Epithelial cell of prostate (primary cell): Measurements from ENCODE around the gene SPOCK1.
"Not testable (repeated sequence)": the region's sequence is repeated elsewhere in the genome, so short reads cannot be mapped to it uniquely, and the experiment has no call there.

Experiments
- DNase-seq: peaks from one replicate; pipeline ENCODE4 v3.0.0-alpha.2; 2011; ENCODE audit warnings: low read depth, low spot score
- H3K27ac ChIP-seq: fragments of 450-650 bp; 2 replicates; pipeline ENCODE4 v1.5.1; 2017; ENCODE audit warnings: mild to moderate bottlenecking

SPOCK1 gene

DNA sequence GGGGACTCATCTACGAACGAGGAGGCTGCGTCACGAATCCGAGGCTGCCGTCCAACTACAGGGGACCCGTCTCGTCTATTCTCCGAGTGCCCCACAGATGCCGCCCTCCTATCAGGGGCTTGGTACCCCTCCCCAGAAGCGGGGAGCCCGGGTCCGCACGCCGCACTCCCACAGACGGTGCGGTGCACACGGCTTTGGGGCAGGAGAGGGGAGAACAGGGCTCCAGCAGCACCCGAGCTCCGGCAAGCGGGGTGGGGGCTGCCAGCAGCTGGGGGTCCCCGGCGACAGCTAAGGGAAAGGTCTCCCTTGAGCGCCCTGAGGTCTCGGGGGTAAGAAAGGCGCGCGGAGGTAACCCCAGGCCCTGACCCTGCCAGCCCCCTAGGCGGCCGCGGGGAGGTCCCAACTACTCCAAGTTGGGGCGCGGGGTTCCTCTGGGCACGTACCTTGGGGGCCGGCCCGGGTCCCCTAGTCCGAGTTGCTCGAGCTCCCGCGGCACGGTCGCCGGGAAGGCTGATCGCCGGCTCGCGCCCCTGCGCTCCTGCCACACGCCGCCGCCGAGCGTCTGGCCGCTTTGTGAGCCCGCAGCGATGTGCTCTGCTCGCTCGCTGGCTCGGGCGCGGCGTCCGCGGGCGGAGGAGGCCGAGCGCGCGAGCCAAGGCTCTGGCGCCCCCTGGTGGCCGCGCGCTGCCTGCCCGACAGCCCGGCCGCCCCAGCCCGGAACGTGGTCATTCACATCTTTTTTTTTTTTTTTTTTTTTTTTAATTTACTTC lies at the start of gene SPOCK1:
Gene SPOCK1 (minus strand): TSS at position 591 of the 770 bp plus-strand sequence.
- DNase-seq: peak; percentile 10
- H3K27ac ChIP-seq: no peak within 1 kb of the TSS

DNA sequence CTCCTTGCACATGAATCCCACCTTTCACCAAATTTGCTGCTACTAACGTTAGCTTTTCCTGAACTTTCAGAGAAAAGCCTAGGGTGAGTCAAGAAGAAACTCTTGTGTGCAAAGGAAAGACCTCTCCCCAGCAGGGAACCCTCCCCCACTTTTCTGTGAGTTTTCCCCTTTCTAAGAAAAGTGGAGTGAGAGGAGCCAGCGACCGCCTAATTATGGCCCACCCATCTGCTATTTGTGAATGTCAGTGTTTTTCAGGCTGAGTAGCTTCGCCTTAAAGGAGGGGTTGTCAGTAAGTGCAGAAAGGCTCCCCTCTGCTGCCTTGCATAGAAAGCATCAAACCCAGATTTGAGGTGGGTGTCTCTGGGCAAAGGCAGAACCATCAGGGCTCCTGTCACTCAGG lies 46.8 kb upstream of the SPOCK1 start:
- no peak overlapping the region for H3K27ac ChIP-seq
- DNase-seq: no peak

DNA sequence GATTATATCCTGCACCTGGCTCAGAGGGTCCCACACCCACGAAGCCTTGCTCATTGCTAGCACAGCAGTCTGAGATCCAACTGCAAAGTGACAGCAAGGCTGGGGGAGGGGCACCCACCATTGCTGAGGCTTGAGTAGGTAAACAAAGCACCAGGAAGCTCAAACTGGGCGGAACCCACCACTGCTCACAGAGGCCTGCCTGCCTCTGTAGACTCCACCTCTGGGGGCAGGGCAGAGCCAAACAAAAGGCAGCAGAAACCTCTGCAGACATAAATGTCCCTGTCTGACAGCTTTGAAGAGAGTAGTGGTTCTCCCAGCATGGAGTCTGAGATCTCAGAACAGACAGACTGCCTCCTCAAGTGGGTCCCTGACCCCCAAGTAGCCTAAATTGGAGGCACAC lies 36.3 kb upstream of the SPOCK1 start:
- not testable (repeated sequence) for DNase-seq, H3K27ac ChIP-seq

- H3K27ac ChIP-seq: no peak overlapping the region
- no peak for DNase-seq
Observed at GRCh38 chr5:137533963-137534362, 34.8 kb upstream of the SPOCK1 start.

DNA sequence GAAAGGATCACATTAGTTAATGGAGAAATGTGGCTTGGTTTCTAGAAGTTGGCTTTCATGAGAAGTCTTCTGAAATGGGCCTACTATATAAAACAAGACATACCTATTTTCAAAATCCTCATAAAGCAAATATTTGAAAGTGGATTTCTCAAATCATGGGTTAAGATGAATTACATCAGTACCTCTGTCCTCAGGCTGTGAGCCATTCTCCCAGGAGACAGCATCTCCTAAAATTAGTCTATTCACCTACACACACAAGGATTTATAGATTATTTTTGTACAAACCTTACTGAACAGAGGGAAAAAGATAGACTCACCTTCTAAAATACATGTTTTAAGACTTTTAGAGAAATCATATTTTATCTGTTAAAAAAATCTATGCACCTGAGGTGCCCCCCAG lies 32.1 kb upstream of the SPOCK1 start:
- DNase-seq: no peak
- no peak overlapping the region for H3K27ac ChIP-seq

- no peak overlapping the region for H3K27ac ChIP-seq
- no peak for DNase-seq
Observed at GRCh38 chr5:137521246-137521645, 22.1 kb upstream of the SPOCK1 start.

DNA sequence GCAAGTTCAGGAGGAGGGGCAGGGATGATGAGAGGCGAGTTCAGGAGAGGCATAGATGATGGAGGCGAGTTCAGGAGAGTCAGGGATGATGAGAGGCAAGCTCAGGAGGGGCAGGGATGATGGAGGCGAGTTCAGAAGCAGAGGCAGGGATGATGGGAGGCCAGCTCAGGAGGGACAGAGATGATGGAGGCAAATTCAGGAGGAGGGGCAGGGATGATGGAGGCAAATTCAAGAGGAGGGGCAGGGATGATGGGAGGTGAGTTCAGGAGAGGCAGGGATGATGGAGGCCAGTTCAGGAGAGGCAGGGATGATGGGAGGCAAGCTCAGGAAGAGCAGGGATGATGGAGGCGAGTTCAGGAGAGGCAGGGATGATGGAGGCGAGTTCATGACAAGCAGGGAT lies 17.8 kb upstream of the SPOCK1 start:
- no peak for DNase-seq
- no peak overlapping the region for H3K27ac ChIP-seq

DNA sequence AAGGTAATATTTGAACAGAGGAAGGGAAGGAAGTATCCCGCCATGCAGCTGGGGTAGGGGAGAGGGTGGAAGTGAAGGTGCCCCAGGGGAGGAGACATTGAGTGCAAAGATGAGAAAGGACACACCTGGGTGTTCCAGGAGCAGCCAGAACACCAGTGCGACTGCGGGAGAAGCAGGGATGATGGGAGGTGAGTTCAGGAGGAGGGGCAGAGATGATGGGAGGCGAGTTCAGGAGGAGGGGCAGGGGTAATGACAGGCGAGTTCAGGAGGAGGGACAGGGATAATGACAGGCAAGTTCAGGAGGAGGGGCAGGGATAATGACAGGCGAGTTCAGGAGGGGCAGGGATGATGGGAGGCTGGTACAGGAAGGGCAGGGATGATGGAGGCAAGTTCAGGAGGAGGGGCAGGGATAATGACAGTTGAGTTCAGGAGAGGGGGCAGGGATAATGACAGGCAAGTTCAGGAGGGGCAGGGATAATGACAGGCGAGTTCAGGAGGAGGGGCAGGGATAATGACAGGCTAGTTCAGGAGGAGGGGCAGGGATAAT lies 17.2 kb upstream of the SPOCK1 start:
- DNase-seq: no peak
- H3K27ac ChIP-seq: no peak overlapping the region

GRCh38 chr5:137515238-137515637 lies 16.1 kb upstream of the SPOCK1 start:
- DNase-seq: no peak
- H3K27ac ChIP-seq: no peak overlapping the region

- H3K27ac ChIP-seq: no peak overlapping the region
- DNase-seq: no peak
Observed at GRCh38 chr5:137510671-137511070, 11.5 kb upstream of the SPOCK1 start.

DNA sequence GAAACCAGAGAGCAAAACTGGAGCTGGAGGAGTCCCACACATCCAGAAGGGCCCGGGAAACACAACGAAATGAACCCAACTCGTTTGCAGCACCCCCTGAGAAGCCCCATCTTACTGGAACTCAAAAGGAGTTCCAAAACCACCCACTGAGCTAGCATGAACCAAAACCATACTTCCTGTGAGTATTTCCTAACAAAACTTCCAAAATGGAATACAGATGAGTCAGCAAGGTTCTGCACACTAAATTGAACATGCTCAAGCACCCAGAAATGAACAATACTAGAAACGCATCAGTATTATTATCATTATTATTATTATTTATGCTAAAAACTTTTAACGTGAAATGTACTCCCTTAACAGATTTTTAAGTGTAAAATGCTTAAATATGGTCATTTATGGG lies 8.0 kb upstream of the SPOCK1 start:
- no peak for DNase-seq

DNA sequence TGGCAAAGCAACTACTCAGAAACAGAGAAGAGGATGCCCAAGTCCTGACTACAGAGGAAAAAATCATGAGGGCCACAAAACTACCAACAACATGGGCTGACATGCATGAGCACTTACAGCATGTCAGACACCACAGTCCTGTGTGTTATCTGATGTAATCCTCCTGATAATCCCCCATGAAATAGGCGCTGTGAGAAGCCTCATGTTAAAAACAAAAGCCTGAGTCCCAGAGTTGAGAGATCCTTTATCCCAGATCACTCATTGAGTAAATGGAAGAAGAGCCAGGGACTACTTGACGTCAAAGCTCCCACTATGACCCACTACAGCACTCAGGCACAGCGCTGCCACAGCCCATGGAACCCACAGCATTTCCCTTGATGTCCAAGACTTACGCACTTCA lies 7.2 kb upstream of the SPOCK1 start:
- H3K27ac ChIP-seq: no peak overlapping the region
- no peak for DNase-seq

More for the DNA sequence above, 8.0 kb upstream of the SPOCK1 start:
- no peak overlapping the region for H3K27ac ChIP-seq

- no peak overlapping the region for H3K27ac ChIP-seq
- DNase-seq: no peak
Observed at GRCh38 chr5:137504916-137505315, 5.8 kb upstream of the SPOCK1 start.

DNA sequence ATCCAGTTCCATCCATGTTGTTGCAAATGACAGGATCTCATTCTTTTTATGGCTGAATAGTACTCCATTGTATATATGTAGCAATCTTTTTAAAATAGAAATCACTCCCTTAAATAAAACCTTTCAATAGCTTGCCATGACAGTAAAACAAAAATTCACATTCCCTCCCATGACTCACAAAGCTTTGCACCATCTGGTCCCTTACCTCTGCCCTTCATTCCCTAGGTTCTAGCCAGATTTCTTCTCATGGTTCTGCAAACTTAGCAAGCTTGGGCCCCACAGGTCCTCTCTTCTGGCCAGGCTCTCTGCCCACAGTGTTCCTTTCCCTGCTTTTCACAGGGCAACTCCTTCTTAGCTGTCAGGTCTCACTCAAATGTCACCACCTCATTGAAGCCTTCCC lies 4.3 kb upstream of the SPOCK1 start:
- no peak overlapping the region for H3K27ac ChIP-seq
- no peak for DNase-seq

- DNase-seq: no peak
- H3K27ac ChIP-seq: no peak overlapping the region
Observed at GRCh38 chr5:137502632-137503031, 3.5 kb upstream of the SPOCK1 start.

GRCh38 chr5:137501846-137502406 lies 2.8 kb upstream of the SPOCK1 start:
- DNase-seq: no peak
- no peak overlapping the region for H3K27ac ChIP-seq

DNA sequence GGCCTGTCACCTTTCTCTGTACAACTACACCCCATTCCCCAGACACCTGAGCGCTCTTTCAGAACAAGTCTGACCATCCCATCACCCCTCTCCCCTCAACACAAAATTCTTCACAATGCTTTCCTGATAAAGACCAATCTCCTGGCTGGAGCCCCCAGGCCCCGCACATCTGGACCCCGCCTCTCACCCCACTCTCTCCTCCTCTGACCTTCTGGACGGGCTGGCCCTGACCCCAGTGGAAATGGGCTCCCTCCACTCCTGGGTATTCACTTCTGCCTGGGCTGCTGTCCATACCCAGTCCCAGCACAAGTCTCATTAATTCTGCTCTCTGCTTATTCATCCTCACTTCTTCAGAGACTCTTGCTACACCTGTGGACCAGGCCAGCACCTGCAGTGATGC lies 2.1 kb upstream of the SPOCK1 start:
- no peak for DNase-seq
- no peak overlapping the region for H3K27ac ChIP-seq

DNA sequence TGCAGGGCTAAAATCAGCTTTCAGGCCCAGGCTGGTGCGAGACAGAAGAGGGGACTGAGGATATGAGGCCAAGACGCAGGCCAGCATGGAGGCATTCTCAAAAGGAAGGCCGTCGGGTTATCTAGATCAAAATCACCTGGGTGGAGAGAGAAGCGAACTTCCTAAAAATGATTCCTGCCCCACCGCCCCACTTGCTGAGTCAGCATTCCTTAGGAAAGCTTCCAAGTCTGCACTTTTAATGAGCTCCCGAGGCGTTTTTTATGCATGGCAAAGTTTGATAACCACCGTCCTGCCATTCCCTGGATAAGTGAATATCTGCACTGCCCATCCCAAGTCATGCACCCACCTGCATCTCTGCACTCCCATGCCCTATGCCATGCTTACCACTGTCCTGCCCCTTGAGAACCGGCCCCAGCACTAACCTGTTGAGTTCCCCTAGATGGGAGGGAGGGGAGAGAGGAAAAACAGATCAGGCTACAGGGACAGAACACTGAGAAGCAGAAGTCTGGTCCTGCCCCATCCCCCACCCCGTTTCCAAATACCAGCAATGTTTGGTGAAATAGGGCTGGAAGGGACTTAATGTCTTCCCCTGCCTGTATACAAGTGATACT lies 1.6 kb upstream of the SPOCK1 start:
- DNase-seq: no peak
- H3K27ac ChIP-seq: no peak overlapping the region

DNA sequence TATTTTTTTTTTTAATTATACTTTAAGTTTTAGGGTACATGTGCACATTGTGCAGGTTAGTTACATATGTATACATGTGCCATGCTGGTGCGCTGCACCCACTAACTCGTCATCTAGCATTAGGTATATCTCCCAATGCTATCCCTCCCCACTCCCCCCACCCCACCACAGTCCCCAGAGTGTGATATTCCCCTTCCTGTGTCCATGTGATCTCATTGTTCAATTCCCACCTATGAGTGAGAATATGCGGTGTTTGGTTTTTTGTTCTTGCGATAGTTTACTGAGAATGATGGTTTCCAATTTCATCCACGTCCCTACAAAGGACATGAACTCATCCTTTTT lies 351 bp upstream of the SPOCK1 start:
- H3K27ac ChIP-seq, DNase-seq: not testable (repeated sequence)

- no peak for DNase-seq
- H3K27ac ChIP-seq: no peak overlapping the region
Observed at GRCh38 chr5:137498301-137498735, 808 bp downstream of the SPOCK1 start.
